ENCODE data around the gene KRTAP12-3. TPM values are rescaled to one million over a fixed set of nuclear protein-coding genes. Genes with fewer than 3 reads are reported as not detected.

The KRTAP12-3 gene
- polyA plus RNA-seq, 3 donors: not detected

Other genes starting within 250 kb of the KRTAP12-3 start
- 1 to 10 TPM in 2 of 3 donors, under 1 TPM in 1; 0.81 to 2.4 (median 2.1) TPM for gene LRRC3, start 202.4 kb upstream of the KRTAP12-3 start, polyA plus RNA-seq
- not detected for gene KRTAP10-1, start 117.7 kb upstream of the KRTAP12-3 start, polyA plus RNA-seq
- gene KRTAP10-2, start 106.4 kb upstream of the KRTAP12-3 start, polyA plus RNA-seq: under 1 TPM in 1 of 3 donors, not detected in 2; 0.22 TPM
- not detected for gene KRTAP10-3, start 99.1 kb upstream of the KRTAP12-3 start, polyA plus RNA-seq
- not detected for gene KRTAP10-4, start 84.2 kb upstream of the KRTAP12-3 start, polyA plus RNA-seq
- not detected for gene KRTAP10-5, start 77.3 kb upstream of the KRTAP12-3 start, polyA plus RNA-seq
- not detected for gene KRTAP10-6, start 65.4 kb upstream of the KRTAP12-3 start, polyA plus RNA-seq
- not detected for gene KRTAP10-7, start 57.3 kb upstream of the KRTAP12-3 start, polyA plus RNA-seq
- gene KRTAP10-8, start 45.9 kb upstream of the KRTAP12-3 start, polyA plus RNA-seq: not detected
- not detected for gene KRTAP10-9, start 30.8 kb upstream of the KRTAP12-3 start, polyA plus RNA-seq
- not detected for gene KRTAP10-10, start 20.6 kb upstream of the KRTAP12-3 start, polyA plus RNA-seq
- gene KRTAP10-11, start 11.5 kb upstream of the KRTAP12-3 start, polyA plus RNA-seq: not detected
- not detected for gene KRTAP12-4, start 3.3 kb upstream of the KRTAP12-3 start, polyA plus RNA-seq
- under 1 TPM in 1 of 3 donors, not detected in 2; 0.79 TPM for gene KRTAP12-2, start 9.0 kb downstream of the KRTAP12-3 start, polyA plus RNA-seq
- not detected for gene KRTAP12-1, start 24.2 kb downstream of the KRTAP12-3 start, polyA plus RNA-seq
- not detected for gene KRTAP10-12, start 39.2 kb downstream of the KRTAP12-3 start, polyA plus RNA-seq
- under 1 TPM; 0.07 to 0.56 (median 0.10) TPM for gene TSPEAR, start 53.6 kb downstream of the KRTAP12-3 start, polyA plus RNA-seq
- 10 to 100 TPM; 29.1 to 70.8 (median 41.5) TPM for gene UBE2G2, start 143.9 kb downstream of the KRTAP12-3 start, polyA plus RNA-seq
- gene SUMO3, start 160.1 kb downstream of the KRTAP12-3 start, polyA plus RNA-seq: 100 to 1,000 TPM in 1 of 3 donors, 10 to 100 TPM in 2; 25.2 to 101 (median 64.5) TPM
- gene PTTG1IP, start 215.8 kb downstream of the KRTAP12-3 start, polyA plus RNA-seq: 100 to 1,000 TPM in 1 of 3 donors, 10 to 100 TPM in 2; 61.3 to 111 (median 69.3) TPM